Activated CD8-positive, alpha-beta memory T cell treated with anti-CD3 and anti-CD28 coated beads, Interleukin-2, amount 10 ng/mL, durations not matched to agents 7 days and 5 days (primary cell): ENCODE results near the gene BICDL2. TPM values are rescaled to one million over a fixed set of nuclear protein-coding genes. Genes with fewer than 3 reads are reported as not detected.

Source experiments
- ATAC-seq: fragments of 150-1000 bp; cut with Tn5 transposase; one replicate; pipeline ENCODE4 v1.10.0; 2021; ENCODE audit warnings: moderate library complexity
- CTCF ChIA-PET: fragments of 350-600 bp; sonication (Branson Sonifier 250); formaldehyde crosslinking; loops from one replicate; lab custom pipeline; 2021; ENCODE audit warnings: antibody characterized with exemption; lab: Charles Lee
- DNase-seq: peaks from one replicate; pipeline ENCODE4 v3.0.0-alpha.2; 2020
- H3K27ac Mint-ChIP-seq: one replicate; pipeline ENCODE4 v1.8.0; 2021; ENCODE audit warnings: mild to moderate bottlenecking, mixed read lengths
- H3K27me3 Mint-ChIP-seq: one replicate; pipeline ENCODE4 v1.8.0; 2021; ENCODE audit warnings: mixed read lengths
- H3K36me3 Mint-ChIP-seq: one replicate; pipeline ENCODE4 v1.8.0; 2021; ENCODE audit warnings: mild to moderate bottlenecking, mixed read lengths
- H3K4me1 Mint-ChIP-seq: one replicate; pipeline ENCODE4 v1.8.0; 2021; ENCODE audit warnings: mixed read lengths
- H3K4me3 Mint-ChIP-seq: one replicate; pipeline ENCODE4 v1.8.0; 2021; ENCODE audit warnings: mild to moderate bottlenecking, moderate library complexity, mixed read lengths
- H3K9me3 Mint-ChIP-seq: one replicate; pipeline ENCODE4 v1.8.0; 2022; ENCODE audit warnings: low read depth, mixed read lengths
- total RNA-seq, 2 experiments: library from RNA; stranded (reverse); gene quantifications; one replicate each; pipeline ENCODE4 v1.2.3, GENCODE V29; 2021

The BICDL2 gene
- total RNA-seq, 2 experiments from 2014 or later, result 0.50 TPM; not detected in 1

GRCh38 chr16:3007957-3008689, 28.6 kb downstream of the BICDL2 start:
- DNase-seq (no peak), ATAC-seq (no peak)
- CTCF ChIA-PET, result interaction anchor here (2.4 to 19.2 kb wide), 3 partner anchors 19 to 121 kb away, joined by 10 to 370 read pairs (median 12); partner anchors contain the start of genes HCFC1R1, THOC6 and TNFRSF12A
- H3K4me3 Mint-ChIP-seq, result no peak overlapping the region
- H3K9me3 Mint-ChIP-seq, result no peaks in the 10 kb centered on the region
- H3K4me1 Mint-ChIP-seq, result peaks cover 31% of the 10 kb centered on the region
- no peaks in the 10 kb centered on the region for H3K36me3 Mint-ChIP-seq
- peak overlapping the region; percentile 7 for H3K27ac Mint-ChIP-seq
- H3K27me3 Mint-ChIP-seq, result peaks cover 41% of the 10 kb centered on the region

GRCh38 chr16:3007059-3007956, 29.4 kb downstream of the BICDL2 start:
- Mint-ChIP-seq H3K27me3 (peaks cover 36% of the 10 kb centered on the region), H3K9me3 (no peaks in the 10 kb centered on the region), H3K36me3 (no peaks in the 10 kb centered on the region), H3K4me3 (no peak overlapping the region), H3K27ac (no peak overlapping the region), H3K4me1 (peaks cover 33% of the 10 kb centered on the region)
- DNase-seq (no peak), ATAC-seq (no peak)
- CTCF ChIA-PET, result interaction anchor here (2.4 to 19.2 kb wide), 3 partner anchors 20 to 122 kb away, joined by 10 to 370 read pairs (median 12); partner anchors contain the start of genes HCFC1R1, THOC6 and TNFRSF12A

GRCh38 chr16:3004781-3005284, 31.9 kb downstream of the BICDL2 start:
- H3K27ac Mint-ChIP-seq, result no peak overlapping the region
- no peak for DNase-seq
- H3K4me1 Mint-ChIP-seq, result peaks cover 33% of the 10 kb centered on the region
- CTCF ChIA-PET, result interaction anchor here (1.4 to 19.2 kb wide), 6 partner anchors 10 to 125 kb away, joined by 3 to 370 read pairs (median 8); partner anchors contain the start of genes HCFC1R1, KREMEN2, THOC6 and TNFRSF12A
- peak overlapping the region; percentile 51 for H3K4me3 Mint-ChIP-seq
- no peaks in the 10 kb centered on the region for H3K36me3 Mint-ChIP-seq
- no peaks in the 10 kb centered on the region for H3K9me3 Mint-ChIP-seq
- no peak for ATAC-seq
- H3K27me3 Mint-ChIP-seq, result peaks cover 29% of the 10 kb centered on the region

- Mint-ChIP-seq H3K27me3 (peaks cover 29% of the 10 kb centered on the region), H3K4me3 (no peak overlapping the region), H3K4me1 (peaks cover 33% of the 10 kb centered on the region), H3K9me3 (no peaks in the 10 kb centered on the region), H3K27ac (no peak overlapping the region), H3K36me3 (no peaks in the 10 kb centered on the region)
- DNase-seq (no peak), ATAC-seq (peak; percentile 10)
- CTCF ChIA-PET, result interaction anchor here (0.5 to 19.2 kb wide), 26 partner anchors 8 to 163 kb away, joined by 3 to 370 read pairs (median 4); partner anchors contain the start of genes HCFC1R1, IL32, KREMEN2 and PKMYT1
Measured at GRCh38 chr16:3004319-3004718, 32.4 kb downstream of the BICDL2 start.

GRCh38 chr16:3003582-3004270, 33.0 kb downstream of the BICDL2 start:
- ATAC-seq (peak; percentile 99), DNase-seq (peak; percentile 99)
- CTCF ChIA-PET, result interaction anchor here (0.5 to 19.2 kb wide), 27 partner anchors 8 to 164 kb away, joined by 3 to 370 read pairs (median 4); partner anchors contain the start of genes HCFC1R1, IL32, KREMEN2 and PKMYT1
- Mint-ChIP-seq H3K9me3 (no peaks in the 10 kb centered on the region), H3K27me3 (peaks cover 33% of the 10 kb centered on the region), H3K4me3 (peak overlapping the region; percentile 45), H3K4me1 (peaks cover 31% of the 10 kb centered on the region), H3K27ac (no peak overlapping the region), H3K36me3 (no peaks in the 10 kb centered on the region)

- no peaks in the 10 kb centered on the region for H3K9me3 Mint-ChIP-seq
- ATAC-seq, result no peak
- H3K4me3 Mint-ChIP-seq, result no peak overlapping the region
- no peak overlapping the region for H3K27ac Mint-ChIP-seq
- peaks cover 20% of the 10 kb centered on the region for H3K27me3 Mint-ChIP-seq
- H3K36me3 Mint-ChIP-seq, result no peaks in the 10 kb centered on the region
- peaks cover 9% of the 10 kb centered on the region for H3K4me1 Mint-ChIP-seq
- CTCF ChIA-PET, result interaction anchor here (1.4 to 19.2 kb wide), 2 partner anchors 26 to 57 kb away, joined by 5 to 370 read pairs; partner anchors contain the start of genes HCFC1R1, THOC6 and TNFRSF12A
- DNase-seq, result no peak
Measured at GRCh38 chr16:3001316-3001715, 35.4 kb downstream of the BICDL2 start.

GRCh38 chr16:3000540-3000939, 36.2 kb downstream of the BICDL2 start:
- H3K4me3 Mint-ChIP-seq, result no peak overlapping the region
- no peak for ATAC-seq

GRCh38 chr16:2999929-3000328, 36.8 kb downstream of the BICDL2 start:
- H3K4me3 Mint-ChIP-seq, result no peak overlapping the region
- H3K27ac Mint-ChIP-seq, result no peak overlapping the region
- no peaks in the 10 kb centered on the region for H3K36me3 Mint-ChIP-seq
- CTCF ChIA-PET, result interaction anchor here (19.2 kb wide), 1 partner anchor 27 kb away, joined by 370 read pairs; the partner anchor contains the start of genes HCFC1R1, THOC6 and TNFRSF12A
- DNase-seq (no peak), ATAC-seq (no peak)
- peaks cover 8% of the 10 kb centered on the region for H3K4me1 Mint-ChIP-seq
- peaks cover 12% of the 10 kb centered on the region for H3K27me3 Mint-ChIP-seq
- H3K9me3 Mint-ChIP-seq, result no peaks in the 10 kb centered on the region

More at GRCh38 chr16:3000540-3000939, 36.2 kb downstream of the BICDL2 start:
- peaks cover 9% of the 10 kb centered on the region for H3K4me1 Mint-ChIP-seq
- H3K27ac Mint-ChIP-seq, result no peak overlapping the region
- no peak for DNase-seq
- no peaks in the 10 kb centered on the region for H3K9me3 Mint-ChIP-seq
- CTCF ChIA-PET, result interaction anchor here (19.2 kb wide), 1 partner anchor 26 kb away, joined by 370 read pairs; the partner anchor contains the start of genes HCFC1R1, THOC6 and TNFRSF12A
- H3K36me3 Mint-ChIP-seq, result no peaks in the 10 kb centered on the region
- H3K27me3 Mint-ChIP-seq, result peaks cover 14% of the 10 kb centered on the region

GRCh38 chr16:2996298-2996697, 40.4 kb downstream of the BICDL2 start:
- DNase-seq (no peak), ATAC-seq (no peak)
- H3K4me3 Mint-ChIP-seq, result no peak overlapping the region
- H3K36me3 Mint-ChIP-seq, result no peaks in the 10 kb centered on the region
- H3K4me1 Mint-ChIP-seq, result no peaks in the 10 kb centered on the region
- no peak overlapping the region for H3K27ac Mint-ChIP-seq
- peaks cover 7% of the 10 kb centered on the region for H3K27me3 Mint-ChIP-seq
- no peaks in the 10 kb centered on the region for H3K9me3 Mint-ChIP-seq
- CTCF ChIA-PET, result interaction anchor here (19.2 kb wide), 1 partner anchor 31 kb away, joined by 370 read pairs; the partner anchor contains the start of genes HCFC1R1, THOC6 and TNFRSF12A

GRCh38 chr16:2992383-2993081, 44.2 kb downstream of the BICDL2 start:
- no peak overlapping the region for H3K4me3 Mint-ChIP-seq
- ATAC-seq (no peak), DNase-seq (no peak)
- CTCF ChIA-PET, result no interaction called here
- no peaks in the 10 kb centered on the region for H3K36me3 Mint-ChIP-seq
- H3K9me3 Mint-ChIP-seq, result no peaks in the 10 kb centered on the region
- peaks cover 4% of the 10 kb centered on the region for H3K27me3 Mint-ChIP-seq
- H3K27ac Mint-ChIP-seq, result no peak overlapping the region
- H3K4me1 Mint-ChIP-seq, result no peaks in the 10 kb centered on the region

- no peaks in the 10 kb centered on the region for H3K36me3 Mint-ChIP-seq
- H3K27ac Mint-ChIP-seq, result no peak overlapping the region
- DNase-seq (no peak), ATAC-seq (no peak)
- H3K9me3 Mint-ChIP-seq, result no peaks in the 10 kb centered on the region
- CTCF ChIA-PET, result no interaction called here
- H3K4me1 Mint-ChIP-seq, result no peaks in the 10 kb centered on the region
- no peak overlapping the region for H3K4me3 Mint-ChIP-seq
- H3K27me3 Mint-ChIP-seq, result peaks cover 4% of the 10 kb centered on the region
Measured at GRCh38 chr16:2991566-2992261, 45.0 kb downstream of the BICDL2 start.
